SKM-1 treated with dmso at 0.1 percent for 144 hours (cell line): ENCODE data around the gene ITGB5.

Source experiments
- DNase-seq: peaks from one replicate; lab custom pipeline; 2025; ENCODE audit not compliant: unreplicated experiment; lab: John Stamatoyannopoulos, UW

Gene ITGB5

GRCh38 chr3:124862006-124862405 is 25.2 kb downstream of the ITGB5 start:
- DNase-seq = no peak

GRCh38 chr3:124861041-124861440 is 26.1 kb downstream of the ITGB5 start:
- DNase-seq = no peak

- DNase-seq = no peak
Measured at GRCh38 chr3:124860599-124860998, 26.6 kb downstream of the ITGB5 start.

- no peak for DNase-seq
Measured at GRCh38 chr3:124859025-124859424, 28.1 kb downstream of the ITGB5 start.

GRCh38 chr3:124858275-124858674 is 28.9 kb downstream of the ITGB5 start:
- no peak for DNase-seq

- DNase-seq = no peak
Measured at GRCh38 chr3:124856677-124857076, 30.5 kb downstream of the ITGB5 start.

GRCh38 chr3:124854009-124854408 is 33.2 kb downstream of the ITGB5 start:
- DNase-seq = no peak

GRCh38 chr3:124853446-124853845 is 33.7 kb downstream of the ITGB5 start:
- no peak for DNase-seq

GRCh38 chr3:124851905-124852304 is 35.3 kb downstream of the ITGB5 start:
- no peak for DNase-seq

GRCh38 chr3:124851136-124851535 is 36.0 kb downstream of the ITGB5 start:
- DNase-seq = no peak

- no peak for DNase-seq
Measured at GRCh38 chr3:124850633-124851032, 36.5 kb downstream of the ITGB5 start.

GRCh38 chr3:124850212-124850611 is 37.0 kb downstream of the ITGB5 start:
- no peak for DNase-seq

GRCh38 chr3:124848300-124848699 is 38.9 kb downstream of the ITGB5 start:
- DNase-seq = no peak

GRCh38 chr3:124847863-124848262 is 39.3 kb downstream of the ITGB5 start:
- DNase-seq = no peak

- DNase-seq = no peak
Measured at GRCh38 chr3:124847051-124847450, 40.1 kb downstream of the ITGB5 start.

- no peak for DNase-seq
Measured at GRCh38 chr3:124846189-124846588, 41.0 kb downstream of the ITGB5 start.

- DNase-seq = no peak
Measured at GRCh38 chr3:124845406-124845805, 41.8 kb downstream of the ITGB5 start.

- no peak for DNase-seq
Measured at GRCh38 chr3:124843506-124844177, 43.5 kb downstream of the ITGB5 start.

GRCh38 chr3:124843047-124843446 is 44.1 kb downstream of the ITGB5 start:
- no peak for DNase-seq

GRCh38 chr3:124841517-124841916 is 45.6 kb downstream of the ITGB5 start:
- DNase-seq = no peak

- no peak for DNase-seq
Measured at GRCh38 chr3:124840331-124840730, 46.8 kb downstream of the ITGB5 start.

GRCh38 chr3:124839896-124840295 is 47.3 kb downstream of the ITGB5 start:
- DNase-seq = no peak

GRCh38 chr3:124838963-124839362 is 48.2 kb downstream of the ITGB5 start:
- DNase-seq = no peak
